NB4 (cell line): ENCODE results near the gene GOLGA6C.

Source experiments
- MYC ChIP-seq: IDR thresholded peaks from 2 replicates; pipeline ENCODE4 v1.6.1; 2011; ENCODE audit warnings: low read depth, low read length
- TF ChIP-seq, protein P1 (sequence below): IDR thresholded peaks from one replicate; pipeline ENCODE4 v1.5.1; 2012; ENCODE audit warnings: low read depth, low read length

DNA sequence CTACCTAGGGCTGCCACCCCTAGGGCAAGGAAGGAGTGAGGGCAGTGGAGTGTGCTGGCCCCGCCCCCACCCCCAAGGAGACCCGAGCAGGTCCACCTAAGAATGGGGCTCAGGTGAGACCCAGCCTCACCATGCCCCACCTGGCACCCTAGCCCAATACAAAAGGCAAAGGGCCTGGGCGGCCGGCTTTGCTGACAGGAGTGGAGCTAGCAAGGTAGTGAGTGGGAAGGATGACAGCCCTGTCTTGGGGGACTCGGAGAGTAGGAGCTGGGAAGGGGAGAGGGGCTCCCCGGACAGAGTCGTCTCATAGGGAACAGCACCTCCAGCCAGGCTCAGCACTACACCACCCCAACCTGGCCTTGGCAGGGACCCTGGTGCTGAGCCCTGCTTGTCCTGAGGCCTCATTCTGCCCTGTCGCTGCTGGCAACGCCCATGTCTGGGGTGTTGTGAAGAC lies 44.3 kb upstream of the GOLGA6C start:
- TF ChIP-seq, protein P1, sequence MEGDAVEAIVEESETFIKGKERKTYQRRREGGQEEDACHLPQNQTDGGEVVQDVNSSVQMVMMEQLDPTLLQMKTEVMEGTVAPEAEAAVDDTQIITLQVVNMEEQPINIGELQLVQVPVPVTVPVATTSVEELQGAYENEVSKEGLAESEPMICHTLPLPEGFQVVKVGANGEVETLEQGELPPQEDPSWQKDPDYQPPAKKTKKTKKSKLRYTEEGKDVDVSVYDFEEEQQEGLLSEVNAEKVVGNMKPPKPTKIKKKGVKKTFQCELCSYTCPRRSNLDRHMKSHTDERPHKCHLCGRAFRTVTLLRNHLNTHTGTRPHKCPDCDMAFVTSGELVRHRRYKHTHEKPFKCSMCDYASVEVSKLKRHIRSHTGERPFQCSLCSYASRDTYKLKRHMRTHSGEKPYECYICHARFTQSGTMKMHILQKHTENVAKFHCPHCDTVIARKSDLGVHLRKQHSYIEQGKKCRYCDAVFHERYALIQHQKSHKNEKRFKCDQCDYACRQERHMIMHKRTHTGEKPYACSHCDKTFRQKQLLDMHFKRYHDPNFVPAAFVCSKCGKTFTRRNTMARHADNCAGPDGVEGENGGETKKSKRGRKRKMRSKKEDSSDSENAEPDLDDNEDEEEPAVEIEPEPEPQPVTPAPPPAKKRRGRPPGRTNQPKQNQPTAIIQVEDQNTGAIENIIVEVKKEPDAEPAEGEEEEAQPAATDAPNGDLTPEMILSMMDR, result no peak
- TF ChIP-seq MYC, result no peak
